ENCODE results near the gene CENPX. TPM values are rescaled to one million over a fixed set of nuclear protein-coding genes. Genes with fewer than 3 reads are reported as not detected.

CENPX gene
- total and polyA plus RNA-seq, 2 of the 13 experiments (the other 11 are each of a cell fraction or from before 2014, with no cell fraction given): 92.7 to 170 TPM

- TF ChIP-seq ZNF609 (CRISPR knock-in tag; IDR thresholded peaks at IDR 0.05; ENCODE audit: borderline replicate concordance): no peak
- TF ChIP-seq HBP1 (CRISPR knock-in tag; IDR thresholded peaks at IDR 0.05; ENCODE audit: low read depth): no peak
- no peak for TF ChIP-seq STAT5B (CRISPR knock-in tag; IDR thresholded peaks at IDR 0.05)
- no peak for TF ChIP-seq ZBTB26 (CRISPR knock-in tag; IDR thresholded peaks at IDR 0.05; ENCODE audit: borderline replicate concordance)
- no peak for TF ChIP-seq LCORL (IDR thresholded peaks at IDR 0.05)
- no peak for TF ChIP-seq LCORL (CRISPR knock-in tag; IDR thresholded peaks at IDR 0.05)
- TF ChIP-seq POLR2AphosphoS5 (IDR thresholded peaks at IDR 0.05; ENCODE audit: low read depth, low read length): peak; percentile 59
- TF ChIP-seq ZNF160 (CRISPR knock-in tag; IDR thresholded peaks at IDR 0.05): no peak
- TF ChIP-seq HNF1A (IDR thresholded peaks at IDR 0.05; ENCODE audit: low read depth): no peak
- no peak for TF ChIP-seq HNF1A (CRISPR knock-in tag; IDR thresholded peaks at IDR 0.05; ENCODE audit: borderline replicate concordance)
- TF ChIP-seq NONO (IDR thresholded peaks at IDR 0.05): no peak
- peak; percentile 79 for TF ChIP-seq NONO (CRISPR knock-in tag; conservative IDR thresholded peaks at IDR 0.05)
- TF ChIP-seq ZNF350 (CRISPR knock-in tag; IDR thresholded peaks at IDR 0.05; ENCODE audit: borderline replicate concordance, low read depth): no peak
- no peak for TF ChIP-seq ZNF441 (CRISPR knock-in tag; IDR thresholded peaks at IDR 0.05; ENCODE audit: borderline replicate concordance)
- TF ChIP-seq MATR3 (CRISPR knock-in tag; IDR thresholded peaks at IDR 0.05): no peak
- TF ChIP-seq NR1H2 (CRISPR knock-in tag; IDR thresholded peaks at IDR 0.05; ENCODE audit: borderline replicate concordance, low read depth): no peak
- no peak for TF ChIP-seq ZSCAN21 (CRISPR knock-in tag; IDR thresholded peaks at IDR 0.05; ENCODE audit: borderline replicate concordance)
- TF ChIP-seq MTA1 (CRISPR knock-in tag; IDR thresholded peaks at IDR 0.05; ENCODE audit: borderline replicate concordance): no peak
- peak; percentile 94 for TF ChIP-seq RBM22 (optimal IDR thresholded peaks at IDR 0.05; ENCODE audit: low read length)
Observed at GRCh38 chr17:82005701-82006348, 16.9 kb downstream of the CENPX start (continued).

Measured in HepG2 (cell line).